ENCODE measurements around the gene KANSL1L. TPM values are rescaled to one million over a fixed set of nuclear protein-coding genes. Genes with fewer than 3 reads are reported as not detected.

Gene KANSL1L
- total RNA-seq, 1 donor from 2014 or later: 4.9 TPM

GRCh38 chr2:210112871-210113270 is 58.3 kb downstream of the KANSL1L start:
- Mint-ChIP-seq H3K4me3 (ENCODE audit: low read depth) (no peak overlapping the region), H3K27ac (no peak overlapping the region), H3K9me3 (peaks cover 36% of the 10 kb centered on the region), H3K27me3 (ENCODE audit: low read depth) (no peaks in the 10 kb centered on the region), H3K36me3 (ENCODE audit: low read depth) (peaks cover 8% of the 10 kb centered on the region), H3K4me1 (ENCODE audit: low read depth) (no peaks in the 10 kb centered on the region)
- intact Hi-C loops (cut with micrococcal nuclease): no loop called here
- no peak for DNase-seq (ENCODE audit: low spot score)

GRCh38 chr2:210099940-210100339 is 71.3 kb downstream of the KANSL1L start:
- Mint-ChIP-seq H3K9me3 (no peaks in the 10 kb centered on the region), H3K4me3 (ENCODE audit: low read depth) (no peak overlapping the region), H3K4me1 (ENCODE audit: low read depth) (no peaks in the 10 kb centered on the region), H3K36me3 (ENCODE audit: low read depth) (no peaks in the 10 kb centered on the region), H3K27ac (no peak overlapping the region), H3K27me3 (ENCODE audit: low read depth) (no peaks in the 10 kb centered on the region)
- no peak for DNase-seq (ENCODE audit: low spot score)
- intact Hi-C loops (cut with micrococcal nuclease): no loop called here

- Mint-ChIP-seq H3K27me3 (ENCODE audit: low read depth) (no peaks in the 10 kb centered on the region), H3K9me3 (no peaks in the 10 kb centered on the region), H3K27ac (no peak overlapping the region), H3K36me3 (ENCODE audit: low read depth) (no peaks in the 10 kb centered on the region), H3K4me3 (ENCODE audit: low read depth) (no peak overlapping the region), H3K4me1 (ENCODE audit: low read depth) (no peaks in the 10 kb centered on the region)
- no peak for DNase-seq (ENCODE audit: low spot score)
- intact Hi-C loops (cut with micrococcal nuclease): no loop called here
Measured at GRCh38 chr2:210094787-210095186, 76.4 kb downstream of the KANSL1L start.

GRCh38 chr2:210092791-210093190 is 78.4 kb downstream of the KANSL1L start:
- no peaks in the 10 kb centered on the region for H3K36me3 Mint-ChIP-seq (ENCODE audit: low read depth)

GRCh38 chr2:210086930-210087329 is 84.3 kb downstream of the KANSL1L start:
- no peak for DNase-seq (ENCODE audit: low spot score)
- H3K27ac Mint-ChIP-seq: no peak overlapping the region
- no peaks in the 10 kb centered on the region for H3K9me3 Mint-ChIP-seq
- H3K4me1 Mint-ChIP-seq (ENCODE audit: low read depth): no peaks in the 10 kb centered on the region
- no peak overlapping the region for H3K4me3 Mint-ChIP-seq (ENCODE audit: low read depth)
- intact Hi-C loops (cut with micrococcal nuclease): no loop called here
- H3K36me3 Mint-ChIP-seq (ENCODE audit: low read depth): no peaks in the 10 kb centered on the region
- H3K27me3 Mint-ChIP-seq (ENCODE audit: low read depth): no peaks in the 10 kb centered on the region

More at GRCh38 chr2:210092791-210093190, 78.4 kb downstream of the KANSL1L start:
- H3K4me3 Mint-ChIP-seq (ENCODE audit: low read depth): no peak overlapping the region
- H3K4me1 Mint-ChIP-seq (ENCODE audit: low read depth): no peaks in the 10 kb centered on the region
- intact Hi-C loops (cut with micrococcal nuclease): no loop called here
- no peak for DNase-seq (ENCODE audit: low spot score)
- no peaks in the 10 kb centered on the region for H3K9me3 Mint-ChIP-seq
- no peak overlapping the region for H3K27ac Mint-ChIP-seq
- H3K27me3 Mint-ChIP-seq (ENCODE audit: low read depth): no peaks in the 10 kb centered on the region

- no peak overlapping the region for H3K27ac Mint-ChIP-seq
- intact Hi-C loops (cut with micrococcal nuclease): no loop called here
- no peak overlapping the region for H3K4me3 Mint-ChIP-seq (ENCODE audit: low read depth)
- H3K4me1 Mint-ChIP-seq (ENCODE audit: low read depth): no peaks in the 10 kb centered on the region
- H3K9me3 Mint-ChIP-seq: no peaks in the 10 kb centered on the region
- H3K36me3 Mint-ChIP-seq (ENCODE audit: low read depth): no peaks in the 10 kb centered on the region
- DNase-seq (ENCODE audit: low spot score): no peak
- no peaks in the 10 kb centered on the region for H3K27me3 Mint-ChIP-seq (ENCODE audit: low read depth)
Measured at GRCh38 chr2:210086292-210086691, 84.9 kb downstream of the KANSL1L start.

- Mint-ChIP-seq H3K27ac (no peak overlapping the region), H3K27me3 (ENCODE audit: low read depth) (no peaks in the 10 kb centered on the region), H3K4me1 (ENCODE audit: low read depth) (no peaks in the 10 kb centered on the region), H3K9me3 (no peaks in the 10 kb centered on the region), H3K4me3 (ENCODE audit: low read depth) (no peak overlapping the region), H3K36me3 (ENCODE audit: low read depth) (no peaks in the 10 kb centered on the region)
- intact Hi-C loops (cut with micrococcal nuclease): loop anchor here (1.0 kb wide), 1 partner anchor 121 kb away; no protein-coding TSS in a partner anchor
- no peak for DNase-seq (ENCODE audit: low spot score)
Measured at GRCh38 chr2:210072922-210073509, 98.2 kb downstream of the KANSL1L start.

- intact Hi-C loops (cut with micrococcal nuclease): no loop called here
- Mint-ChIP-seq H3K27me3 (ENCODE audit: low read depth) (no peaks in the 10 kb centered on the region), H3K9me3 (no peaks in the 10 kb centered on the region), H3K4me3 (ENCODE audit: low read depth) (no peak overlapping the region), H3K27ac (no peak overlapping the region), H3K4me1 (ENCODE audit: low read depth) (no peaks in the 10 kb centered on the region), H3K36me3 (ENCODE audit: low read depth) (no peaks in the 10 kb centered on the region)
- no peak for DNase-seq (ENCODE audit: low spot score)
Measured at GRCh38 chr2:210072493-210072892, 98.7 kb downstream of the KANSL1L start.

- Mint-ChIP-seq H3K27me3 (ENCODE audit: low read depth) (no peaks in the 10 kb centered on the region), H3K27ac (no peak overlapping the region), H3K4me3 (ENCODE audit: low read depth) (no peak overlapping the region), H3K9me3 (no peaks in the 10 kb centered on the region), H3K4me1 (ENCODE audit: low read depth) (no peaks in the 10 kb centered on the region), H3K36me3 (ENCODE audit: low read depth) (no peaks in the 10 kb centered on the region)
- intact Hi-C loops (cut with micrococcal nuclease): no loop called here
- no peak for DNase-seq (ENCODE audit: low spot score)
Measured at GRCh38 chr2:210063306-210063705, 107.9 kb downstream of the KANSL1L start.

GRCh38 chr2:210055825-210056224 is 115.4 kb downstream of the KANSL1L start:
- intact Hi-C loops (cut with micrococcal nuclease): no loop called here
- Mint-ChIP-seq H3K36me3 (ENCODE audit: low read depth) (no peaks in the 10 kb centered on the region), H3K4me1 (ENCODE audit: low read depth) (no peaks in the 10 kb centered on the region), H3K27me3 (ENCODE audit: low read depth) (no peaks in the 10 kb centered on the region), H3K4me3 (ENCODE audit: low read depth) (no peak overlapping the region), H3K27ac (no peak overlapping the region), H3K9me3 (peaks cover 10% of the 10 kb centered on the region)
- no peak for DNase-seq (ENCODE audit: low spot score)

- H3K4me1 Mint-ChIP-seq (ENCODE audit: low read depth): no peaks in the 10 kb centered on the region
- no peak for DNase-seq (ENCODE audit: low spot score)
- no peak overlapping the region for H3K4me3 Mint-ChIP-seq (ENCODE audit: low read depth)
- intact Hi-C loops (cut with micrococcal nuclease): no loop called here
- no peaks in the 10 kb centered on the region for H3K36me3 Mint-ChIP-seq (ENCODE audit: low read depth)
- no peak overlapping the region for H3K27ac Mint-ChIP-seq
- H3K9me3 Mint-ChIP-seq: peaks cover 10% of the 10 kb centered on the region
- no peaks in the 10 kb centered on the region for H3K27me3 Mint-ChIP-seq (ENCODE audit: low read depth)
Measured at GRCh38 chr2:210054696-210055095, 116.5 kb downstream of the KANSL1L start.

GRCh38 chr2:210050885-210051284 is 120.3 kb downstream of the KANSL1L start:
- DNase-seq (ENCODE audit: low spot score): no peak
- Mint-ChIP-seq H3K27me3 (ENCODE audit: low read depth) (no peaks in the 10 kb centered on the region), H3K4me3 (ENCODE audit: low read depth) (no peak overlapping the region), H3K36me3 (ENCODE audit: low read depth) (no peaks in the 10 kb centered on the region), H3K4me1 (ENCODE audit: low read depth) (no peaks in the 10 kb centered on the region), H3K9me3 (peaks cover 19% of the 10 kb centered on the region), H3K27ac (no peak overlapping the region)
- intact Hi-C loops (cut with micrococcal nuclease): no loop called here

- Mint-ChIP-seq H3K4me1 (ENCODE audit: low read depth) (no peaks in the 10 kb centered on the region), H3K36me3 (ENCODE audit: low read depth) (no peaks in the 10 kb centered on the region), H3K9me3 (peaks cover 12% of the 10 kb centered on the region), H3K4me3 (ENCODE audit: low read depth) (no peak overlapping the region), H3K27me3 (ENCODE audit: low read depth) (no peaks in the 10 kb centered on the region), H3K27ac (no peak overlapping the region)
- intact Hi-C loops (cut with micrococcal nuclease): no loop called here
- no peak for DNase-seq (ENCODE audit: low spot score)
Measured at GRCh38 chr2:210049831-210050230, 121.4 kb downstream of the KANSL1L start.
